ENCODE results near the gene UCN. TPM values are rescaled to one million over a fixed set of nuclear protein-coding genes. Genes with fewer than 3 reads are reported as not detected.

The UCN gene
- polyA plus RNA-seq, 1 experiment = 0.40 TPM

DNA sequence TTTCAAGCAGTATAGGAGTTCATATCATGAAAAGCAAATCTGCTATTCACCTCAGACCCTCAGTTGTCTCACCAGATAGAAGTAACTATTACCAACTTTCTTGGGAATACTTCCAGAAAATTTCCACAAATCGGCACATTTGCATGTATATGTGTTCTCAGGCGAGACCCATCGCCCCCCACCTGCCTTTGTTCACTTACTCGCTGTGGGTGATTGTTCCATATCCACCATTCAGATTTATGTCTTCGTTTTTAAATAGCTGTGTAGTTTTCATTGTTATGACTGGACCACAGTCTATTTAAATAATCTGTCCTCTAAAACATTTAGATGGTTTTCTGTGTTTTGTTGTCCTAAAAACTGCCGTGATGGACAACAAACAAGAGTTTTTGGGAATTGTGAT is 22.8 kb downstream of the UCN start:
- no peak overlapping the region for H3K27ac ChIP-seq (ENCODE audit: low read depth, low read length)
- TF ChIP-seq, protein P1, sequence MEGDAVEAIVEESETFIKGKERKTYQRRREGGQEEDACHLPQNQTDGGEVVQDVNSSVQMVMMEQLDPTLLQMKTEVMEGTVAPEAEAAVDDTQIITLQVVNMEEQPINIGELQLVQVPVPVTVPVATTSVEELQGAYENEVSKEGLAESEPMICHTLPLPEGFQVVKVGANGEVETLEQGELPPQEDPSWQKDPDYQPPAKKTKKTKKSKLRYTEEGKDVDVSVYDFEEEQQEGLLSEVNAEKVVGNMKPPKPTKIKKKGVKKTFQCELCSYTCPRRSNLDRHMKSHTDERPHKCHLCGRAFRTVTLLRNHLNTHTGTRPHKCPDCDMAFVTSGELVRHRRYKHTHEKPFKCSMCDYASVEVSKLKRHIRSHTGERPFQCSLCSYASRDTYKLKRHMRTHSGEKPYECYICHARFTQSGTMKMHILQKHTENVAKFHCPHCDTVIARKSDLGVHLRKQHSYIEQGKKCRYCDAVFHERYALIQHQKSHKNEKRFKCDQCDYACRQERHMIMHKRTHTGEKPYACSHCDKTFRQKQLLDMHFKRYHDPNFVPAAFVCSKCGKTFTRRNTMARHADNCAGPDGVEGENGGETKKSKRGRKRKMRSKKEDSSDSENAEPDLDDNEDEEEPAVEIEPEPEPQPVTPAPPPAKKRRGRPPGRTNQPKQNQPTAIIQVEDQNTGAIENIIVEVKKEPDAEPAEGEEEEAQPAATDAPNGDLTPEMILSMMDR (IDR thresholded peaks at IDR 0.05; ENCODE audit: low read depth, low read length) = no peak
- H3K27me3 ChIP-seq (ENCODE audit: control insufficient read depth, insufficient read depth, low read length) = no peaks in the 10 kb centered on the region
- no peaks in the 10 kb centered on the region for H3K9me3 ChIP-seq (ENCODE audit: control insufficient read depth, insufficient read depth, low read length)
- ChIA-PET POLR2A (interaction anchor here (0.5 kb wide), 1 partner anchor 8 kb away, joined by 4 read pairs; no protein-coding TSS in a partner anchor), CTCF (no interaction called here)
- DNase-seq (ENCODE audit: low read depth, low spot score) = no peak
- no peak overlapping the region for H3K4me3 ChIP-seq (ENCODE audit: low read depth, low read length)

DNA sequence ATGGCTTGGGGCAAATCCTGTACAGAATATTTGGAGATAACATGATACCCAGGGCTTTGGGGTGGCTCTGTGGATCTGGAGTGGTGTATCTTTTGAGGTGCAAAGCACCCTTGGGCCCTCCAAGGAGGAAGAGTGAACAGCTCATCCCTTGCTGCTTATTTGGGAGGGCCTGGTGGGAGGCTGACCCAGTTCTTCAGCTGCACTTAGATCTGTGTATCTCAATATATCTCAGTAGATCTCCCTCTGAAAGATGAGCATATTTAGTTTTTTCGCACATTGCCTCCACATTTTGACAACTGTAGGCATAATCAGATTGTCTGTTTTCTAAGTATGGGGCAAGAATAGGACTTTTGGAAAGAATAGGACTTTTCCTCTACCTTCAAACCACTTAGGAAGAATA is 23.2 kb downstream of the UCN start:
- no peaks in the 10 kb centered on the region for H3K27me3 ChIP-seq (ENCODE audit: control insufficient read depth, insufficient read depth, low read length)
- TF ChIP-seq, protein P1 (IDR thresholded peaks at IDR 0.05; ENCODE audit: low read depth, low read length) = no peak
- no peaks in the 10 kb centered on the region for H3K9me3 ChIP-seq (ENCODE audit: control insufficient read depth, insufficient read depth, low read length)
- CTCF ChIA-PET = no interaction called here
- POLR2A ChIA-PET = interaction anchor here (0.5 kb wide), 1 partner anchor 8 kb away, joined by 4 read pairs; no protein-coding TSS in a partner anchor
- H3K4me3 ChIP-seq (ENCODE audit: low read depth, low read length) = no peak overlapping the region
- no peak overlapping the region for H3K27ac ChIP-seq (ENCODE audit: low read depth, low read length)
- DNase-seq (ENCODE audit: low read depth, low spot score) = no peak

- ChIA-PET CTCF (interaction anchor here (1.3 to 6.5 kb wide), 6 partner anchors 9 to 196 kb away, joined by 4 to 87 read pairs (median 30); partner anchors contain the start of gene KHK), POLR2A (no interaction called here)
- H3K27ac ChIP-seq (ENCODE audit: low read depth, low read length) = no peak overlapping the region
- TF ChIP-seq, protein P1 (IDR thresholded peaks at IDR 0.05; ENCODE audit: low read depth, low read length) = no peak
- no peak overlapping the region for H3K4me3 ChIP-seq (ENCODE audit: low read depth, low read length)
- no peaks in the 10 kb centered on the region for H3K9me3 ChIP-seq (ENCODE audit: control insufficient read depth, insufficient read depth, low read length)
- DNase-seq (ENCODE audit: low read depth, low spot score) = no peak
- no peaks in the 10 kb centered on the region for H3K27me3 ChIP-seq (ENCODE audit: control insufficient read depth, insufficient read depth, low read length)
Measured at GRCh38 chr2:27282892-27283291, 25.4 kb downstream of the UCN start.

DNA sequence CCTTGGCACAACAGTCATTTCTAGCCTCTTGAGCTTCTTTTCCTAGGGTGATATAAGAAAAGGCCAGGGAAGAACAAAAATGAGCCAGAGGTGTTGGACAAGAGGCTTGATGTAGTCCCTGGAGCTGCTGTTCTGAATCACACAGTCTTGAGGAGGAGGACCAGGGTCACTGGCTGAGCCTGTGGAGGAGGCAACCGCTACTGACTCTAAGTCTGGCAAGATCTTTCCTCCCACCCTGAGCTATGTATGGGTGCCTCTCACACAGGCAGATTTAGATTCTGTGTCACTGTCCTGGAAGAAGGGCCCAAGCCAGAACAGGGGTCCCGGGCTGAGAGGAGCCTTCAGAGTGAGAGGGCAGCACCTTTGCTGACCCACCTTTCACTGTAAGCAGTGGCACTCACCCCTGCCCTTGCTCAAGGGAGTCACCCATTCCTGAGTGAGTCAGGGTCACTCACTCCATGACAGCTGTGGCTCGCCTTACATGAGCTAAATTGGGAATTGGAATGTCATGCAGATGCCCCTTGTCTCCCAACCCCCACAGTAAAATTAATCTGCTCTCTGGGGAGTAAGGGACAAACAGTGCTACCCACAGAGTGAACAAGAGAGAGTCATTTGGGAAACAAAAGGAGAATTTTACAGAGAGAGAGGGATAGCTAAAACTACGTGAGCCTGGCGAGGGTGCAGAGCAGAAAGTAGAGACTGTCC is 26.2 kb downstream of the UCN start, which contains the start of gene TRIM54:
Gene TRIM54 (plus strand): TSS at position 575 of the 705 bp plus-strand sequence. CDS start 303 bp downstream, outside the sequence.
- TF ChIP-seq, protein P1 (IDR thresholded peaks at IDR 0.05; ENCODE audit: low read depth, low read length) = no peak
- ChIA-PET CTCF (interaction anchor here (1.0 to 6.5 kb wide), 7 partner anchors 11 to 99 kb away, joined by 3 to 87 read pairs (median 41); no protein-coding TSS in a partner anchor), POLR2A (interaction anchor here (0.7 kb wide), 1 partner anchor 102 kb away, joined by 3 read pairs; no protein-coding TSS in a partner anchor)
- no peaks in the 10 kb centered on the region for H3K9me3 ChIP-seq (ENCODE audit: control insufficient read depth, insufficient read depth, low read length)
- no peak within 1 kb of the TSS for H3K27ac ChIP-seq (ENCODE audit: low read depth, low read length)
- no peak for DNase-seq (ENCODE audit: low read depth, low spot score)
- no peak within 1 kb of the TSS for H3K4me3 ChIP-seq (ENCODE audit: low read depth, low read length)
- H3K27me3 ChIP-seq (ENCODE audit: control insufficient read depth, insufficient read depth, low read length) = peaks cover 4% of the 10 kb centered on the region

DNA sequence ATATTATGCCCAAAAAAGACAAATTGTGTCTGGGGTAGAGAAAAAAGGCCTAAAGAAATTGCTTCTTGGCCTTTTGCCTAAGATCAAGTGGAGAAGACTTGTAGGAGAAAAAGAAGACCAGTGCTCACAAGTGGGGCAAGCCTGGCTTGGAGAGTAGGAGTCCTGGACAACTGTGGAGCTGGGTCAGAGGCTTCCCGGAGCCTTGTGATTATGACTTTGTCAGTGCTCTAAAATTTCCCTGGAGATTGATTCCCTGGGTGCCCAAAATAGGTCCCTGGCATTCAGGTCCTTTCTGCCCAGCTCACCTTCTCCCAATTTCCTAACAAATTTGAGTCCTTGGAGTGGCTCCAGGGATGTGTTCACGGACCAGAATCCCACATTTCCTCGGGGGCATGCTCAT is 26.8 kb downstream of the UCN start:
- no peak for DNase-seq (ENCODE audit: low read depth, low spot score)
- TF ChIP-seq, protein P1 (IDR thresholded peaks at IDR 0.05; ENCODE audit: low read depth, low read length) = no peak
- H3K27ac ChIP-seq (ENCODE audit: low read depth, low read length) = no peak overlapping the region
- no peaks in the 10 kb centered on the region for H3K9me3 ChIP-seq (ENCODE audit: control insufficient read depth, insufficient read depth, low read length)
- POLR2A ChIA-PET = interaction anchor here (0.7 kb wide), 1 partner anchor 101 kb away, joined by 3 read pairs; no protein-coding TSS in a partner anchor
- H3K4me3 ChIP-seq (ENCODE audit: low read depth, low read length) = no peak overlapping the region
- peaks cover 7% of the 10 kb centered on the region for H3K27me3 ChIP-seq (ENCODE audit: control insufficient read depth, insufficient read depth, low read length)
- CTCF ChIA-PET = interaction anchor here (1.0 to 6.5 kb wide), 8 partner anchors 11 to 183 kb away, joined by 3 to 87 read pairs (median 43); no protein-coding TSS in a partner anchor

Measured in AG04450 (cell line).